Measurements from ENCODE around the gene RAB7A. TPM values are rescaled to one million over a fixed set of nuclear protein-coding genes. Genes with fewer than 3 reads are reported as not detected.

Gene RAB7A
- total and polyA plus RNA-seq, 11 donors: 143 to 343 (median 253) TPM

DNA sequence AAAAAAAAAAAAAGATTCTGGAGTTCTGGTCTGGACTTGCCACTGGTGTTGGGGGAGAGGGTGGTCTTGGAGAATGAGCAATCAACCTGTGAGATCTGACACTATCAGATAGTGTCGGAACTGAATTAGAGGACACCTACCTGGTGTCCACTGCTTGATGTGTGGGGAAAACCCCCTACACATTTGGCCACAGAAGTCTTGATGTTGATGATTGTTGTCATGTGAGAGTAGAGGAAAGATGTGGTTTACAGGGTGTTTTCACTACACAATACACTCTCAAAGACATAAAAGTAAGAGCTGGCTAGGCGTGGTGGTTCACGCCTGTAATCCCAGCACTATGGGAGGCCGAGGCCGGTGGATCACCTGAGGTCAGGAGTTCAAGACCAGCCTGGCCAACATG, 36.9 kb upstream of the RAB7A start:
- intact Hi-C loops (cut with DNase I): loop anchor here in 1 of 10 donors (10.0 kb wide), 1 partner anchor 156 kb away; no protein-coding TSS in a partner anchor
- Histone ChIP-seq H3K27ac (no peak overlapping the region), H3K27me3 (no peaks in the 10 kb centered on the region), H3K4me3 (no peak overlapping the region), H3K9me3 (no peaks in the 10 kb centered on the region), H3K4me1 (no peaks in the 10 kb centered on the region), H3K36me3 (no peaks in the 10 kb centered on the region)
- TF ChIP-seq, protein P1, sequence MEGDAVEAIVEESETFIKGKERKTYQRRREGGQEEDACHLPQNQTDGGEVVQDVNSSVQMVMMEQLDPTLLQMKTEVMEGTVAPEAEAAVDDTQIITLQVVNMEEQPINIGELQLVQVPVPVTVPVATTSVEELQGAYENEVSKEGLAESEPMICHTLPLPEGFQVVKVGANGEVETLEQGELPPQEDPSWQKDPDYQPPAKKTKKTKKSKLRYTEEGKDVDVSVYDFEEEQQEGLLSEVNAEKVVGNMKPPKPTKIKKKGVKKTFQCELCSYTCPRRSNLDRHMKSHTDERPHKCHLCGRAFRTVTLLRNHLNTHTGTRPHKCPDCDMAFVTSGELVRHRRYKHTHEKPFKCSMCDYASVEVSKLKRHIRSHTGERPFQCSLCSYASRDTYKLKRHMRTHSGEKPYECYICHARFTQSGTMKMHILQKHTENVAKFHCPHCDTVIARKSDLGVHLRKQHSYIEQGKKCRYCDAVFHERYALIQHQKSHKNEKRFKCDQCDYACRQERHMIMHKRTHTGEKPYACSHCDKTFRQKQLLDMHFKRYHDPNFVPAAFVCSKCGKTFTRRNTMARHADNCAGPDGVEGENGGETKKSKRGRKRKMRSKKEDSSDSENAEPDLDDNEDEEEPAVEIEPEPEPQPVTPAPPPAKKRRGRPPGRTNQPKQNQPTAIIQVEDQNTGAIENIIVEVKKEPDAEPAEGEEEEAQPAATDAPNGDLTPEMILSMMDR (IDR thresholded peaks at IDR 0.05): no peak
- TF ChIP-seq POLR2A (IDR thresholded peaks at IDR 0.05): no peak
- no peak for DNase-seq
- no peak for ATAC-seq
- 93 to 96% (median 95%) methylated on average over 5 of the region's 5 CpGs for WGBS, 4 donors

DNA sequence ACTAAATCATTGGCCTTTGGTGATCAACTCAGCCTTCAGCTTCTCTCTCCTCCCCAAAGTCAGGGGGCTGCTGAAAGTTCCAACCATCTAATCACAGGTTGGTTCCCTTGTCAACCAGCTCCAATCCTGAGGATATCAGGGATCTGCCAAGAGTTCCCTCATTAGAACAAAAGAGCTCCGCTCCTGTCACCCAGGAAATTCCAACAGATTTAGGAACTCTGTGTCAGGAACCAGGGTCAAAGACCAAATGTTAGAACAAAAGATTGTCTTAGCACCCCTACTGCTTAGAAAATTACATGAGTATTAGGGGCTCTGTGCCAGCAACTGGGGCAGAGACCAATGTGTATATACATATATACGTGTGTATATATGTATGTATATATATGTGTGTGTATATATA, 32.3 kb upstream of the RAB7A start:
- no peak overlapping the region for H3K4me3 ChIP-seq
- DNase-seq: no peak
- peaks cover 0 to 7% (median 0%) of the 10 kb centered on the region in 12 donors for H3K4me1 ChIP-seq
- intact Hi-C loops (cut with DNase I): loop anchor here in 1 of 10 donors (2.0 kb wide), 1 partner anchor 31 kb away; no protein-coding TSS in a partner anchor
- no peak for ATAC-seq
- no peak overlapping the region for H3K27ac ChIP-seq
- TF ChIP-seq, protein P1 (IDR thresholded peaks at IDR 0.05): no peak
- no peak for TF ChIP-seq POLR2A (IDR thresholded peaks at IDR 0.05)
- WGBS, 4 donors: 0 to 54% (median 15%) methylated on average over 2 of the region's 2 CpGs
- no peaks in the 10 kb centered on the region for H3K36me3 ChIP-seq
- no peaks in the 10 kb centered on the region for H3K27me3 ChIP-seq
- H3K9me3 ChIP-seq: no peaks in the 10 kb centered on the region

DNA sequence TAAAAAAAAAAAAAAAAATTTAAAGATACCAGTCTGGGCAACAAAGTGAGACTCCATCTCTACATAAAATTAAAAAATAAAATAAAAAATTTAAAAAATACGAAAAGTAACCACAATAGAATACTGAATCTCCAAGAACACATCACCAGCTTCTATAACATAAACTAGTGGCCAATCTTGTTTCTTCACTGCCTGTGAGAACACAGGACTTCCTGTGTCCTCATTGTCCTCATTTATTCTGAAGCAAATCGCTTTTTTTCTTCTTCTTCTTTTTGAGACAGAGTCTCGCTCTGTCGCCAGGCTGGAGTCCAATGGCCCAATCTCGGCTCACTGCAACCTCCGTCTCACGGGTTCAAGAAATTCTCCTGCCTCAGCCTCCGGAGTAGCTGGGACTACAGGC, 28.6 kb upstream of the RAB7A start:
- no peaks in the 10 kb centered on the region for H3K27me3 ChIP-seq
- no peak overlapping the region for H3K4me3 ChIP-seq
- DNase-seq (no peak), ATAC-seq (no peak)
- H3K9me3 ChIP-seq: no peaks in the 10 kb centered on the region
- H3K27ac ChIP-seq: no peak overlapping the region
- WGBS, 4 donors: 90 to 95% (median 94%) methylated on average over 8 of the region's 8 CpGs
- H3K4me1 ChIP-seq: peaks cover 0 to 19% (median 0%) of the 10 kb centered on the region in 12 donors
- H3K36me3 ChIP-seq: no peaks in the 10 kb centered on the region
- TF ChIP-seq, protein P1 (IDR thresholded peaks at IDR 0.05): no peak
- no peak for TF ChIP-seq POLR2A (IDR thresholded peaks at IDR 0.05)
- intact Hi-C loops (cut with DNase I): no loop called here

DNA sequence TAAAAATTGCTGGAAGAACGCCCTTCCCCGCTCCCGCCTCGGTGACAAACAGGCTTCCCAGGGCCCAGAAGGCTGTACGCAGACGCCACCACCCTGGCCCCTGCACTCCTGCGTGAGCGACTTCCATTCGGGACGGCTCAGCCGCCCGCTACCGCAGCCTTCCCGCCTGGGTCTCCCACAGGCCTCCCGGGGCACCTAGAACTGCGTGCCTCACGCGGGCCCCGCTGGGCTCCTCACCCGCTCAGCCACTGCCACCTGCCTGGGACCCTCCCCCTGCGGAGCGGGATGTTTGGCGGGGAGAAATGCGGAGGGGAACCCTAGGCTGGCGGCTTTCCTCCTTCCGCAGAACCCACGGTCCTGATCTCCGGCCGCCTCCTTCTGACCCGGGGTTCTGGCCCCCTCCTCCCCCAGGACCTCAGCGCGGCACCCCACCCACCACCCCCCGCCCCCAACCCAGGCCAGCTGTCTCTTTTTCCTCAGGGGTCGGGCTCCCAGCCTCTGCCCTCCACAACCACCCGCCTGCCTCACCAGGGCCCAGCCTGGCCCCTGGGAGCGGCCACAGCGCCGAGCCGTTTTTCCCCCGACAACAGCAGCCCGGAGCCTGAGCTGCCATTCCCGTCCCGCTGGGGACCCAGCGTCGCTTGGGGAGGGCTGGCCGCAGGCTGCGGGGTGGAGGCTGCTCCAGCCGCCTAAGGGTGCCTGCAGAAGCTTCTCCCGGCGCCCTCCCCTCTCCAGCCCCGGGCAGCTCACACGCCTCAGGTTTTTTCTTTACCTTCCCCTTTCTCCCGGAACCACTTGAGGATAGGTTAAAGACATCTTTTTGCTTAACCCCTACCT, 27.6 kb upstream of the RAB7A start:
- Histone ChIP-seq H3K27me3 (no peaks in the 10 kb centered on the region), H3K36me3 (no peaks in the 10 kb centered on the region), H3K4me3 (peak overlapping the region; percentile 34 to 82 (median 64)), H3K9me3 (no peaks in the 10 kb centered on the region), H3K4me1 (peaks cover 0 to 23% (median 0%) of the 10 kb centered on the region in 12 donors), H3K27ac (peak overlapping the region in 11 of 12 donors; percentile 66 to 85 (median 78))
- intact Hi-C loops (cut with DNase I): no loop called here
- WGBS, 4 donors: 2 to 4% (median 2%) methylated on average over 25 to 53 of the region's 53 CpGs
- TF ChIP-seq POLR2A (IDR thresholded peaks at IDR 0.05): no peak
- TF ChIP-seq, protein P1 (IDR thresholded peaks at IDR 0.05): no peak
- peak; percentile 37 to 77 (median 50) for DNase-seq
- ATAC-seq: peak; percentile 71 to 88 (median 88)
